Measurements from ENCODE around the gene AFF3. TPM values are rescaled to one million over a fixed set of nuclear protein-coding genes. Genes with fewer than 3 reads are reported as not detected.
"Not testable (repeated sequence)": the region's sequence is repeated elsewhere in the genome, so short reads cannot be mapped to it uniquely, and the experiment has no call there.

AFF3 gene
- total RNA-seq, 4 donors from 2014 or later, result 5.3 to 216 (median 12.5) TPM

GRCh38 chr2:99949530-99949929 lies 192.9 kb downstream of the AFF3 start:
- Histone ChIP-seq H3K4me1 (no peaks in the 10 kb centered on the region), H3K9me3 (no peaks in the 10 kb centered on the region), H3K36me3 (no peaks in the 10 kb centered on the region), H3K27ac (no peak overlapping the region), H3K4me3 (no peak overlapping the region), H3K27me3 (no peaks in the 10 kb centered on the region)
- DNase-seq, result no peak
- TF ChIP-seq CTCF (IDR thresholded peaks at IDR 0.05) (no peak), POLR2A (IDR thresholded peaks at IDR 0.05) (no peak)

- TF ChIP-seq CTCF (IDR thresholded peaks at IDR 0.05) (no peak), POLR2A (IDR thresholded peaks at IDR 0.05) (no peak)
- H3K27me3 ChIP-seq, result no peaks in the 10 kb centered on the region
- H3K36me3 ChIP-seq, result no peaks in the 10 kb centered on the region
- H3K4me3 ChIP-seq, result no peak overlapping the region
- no peaks in the 10 kb centered on the region for H3K4me1 ChIP-seq
- DNase-seq, result no peak
- no peak overlapping the region for H3K27ac ChIP-seq
- no peaks in the 10 kb centered on the region for H3K9me3 ChIP-seq
These were observed 194.4 kb downstream of the AFF3 start for GRCh38 chr2:99948010-99948409.

GRCh38 chr2:99947366-99947765 lies 195.0 kb downstream of the AFF3 start:
- not testable (repeated sequence) for H3K9me3 ChIP-seq, DNase-seq, H3K36me3 ChIP-seq, H3K4me3 ChIP-seq, H3K27ac ChIP-seq, H3K4me1 ChIP-seq, H3K27me3 ChIP-seq

- Histone ChIP-seq H3K9me3 (no peaks in the 10 kb centered on the region), H3K36me3 (no peaks in the 10 kb centered on the region), H3K4me1 (no peaks in the 10 kb centered on the region), H3K27ac (no peak overlapping the region), H3K4me3 (no peak overlapping the region), H3K27me3 (no peaks in the 10 kb centered on the region)
- no peak for TF ChIP-seq POLR2A (IDR thresholded peaks at IDR 0.05)
- no peak for TF ChIP-seq CTCF (IDR thresholded peaks at IDR 0.05)
- DNase-seq, result peak in 1 of 3 donors; percentile 18
These were observed 198.4 kb downstream of the AFF3 start for GRCh38 chr2:99944019-99944418.

GRCh38 chr2:99942561-99943347 lies 199.6 kb downstream of the AFF3 start:
- H3K4me1 ChIP-seq, result no peaks in the 10 kb centered on the region
- H3K27me3 ChIP-seq, result no peaks in the 10 kb centered on the region
- no peak overlapping the region for H3K4me3 ChIP-seq
- TF ChIP-seq CTCF (IDR thresholded peaks at IDR 0.05) (no peak), POLR2A (IDR thresholded peaks at IDR 0.05) (no peak)
- no peak for DNase-seq
- no peaks in the 10 kb centered on the region for H3K9me3 ChIP-seq
- H3K27ac ChIP-seq, result no peak overlapping the region
- no peaks in the 10 kb centered on the region for H3K36me3 ChIP-seq

GRCh38 chr2:99940963-99941362 lies 201.4 kb downstream of the AFF3 start:
- TF ChIP-seq CTCF (IDR thresholded peaks at IDR 0.05) (no peak), POLR2A (IDR thresholded peaks at IDR 0.05) (no peak)
- H3K27ac ChIP-seq, result no peak overlapping the region
- H3K27me3 ChIP-seq, result no peaks in the 10 kb centered on the region
- no peak overlapping the region for H3K4me3 ChIP-seq
- no peak for DNase-seq
- H3K9me3 ChIP-seq, result no peaks in the 10 kb centered on the region
- no peaks in the 10 kb centered on the region for H3K4me1 ChIP-seq
- no peaks in the 10 kb centered on the region for H3K36me3 ChIP-seq
